Heart left ventricle (tissue), 16 donors: ENCODE data around the gene NGEF. TPM values are rescaled to one million over a fixed set of nuclear protein-coding genes. Genes with fewer than 3 reads are reported as not detected.

Experiments used
- ATAC-seq, 4 donors: fragments of 200-7000 bp; cut with Tn5 transposase; one replicate each; pipeline ENCODE4 v1.9.1; 2020 to 2022; ENCODE audit warnings: moderate library complexity in 4 of 4, mild to moderate bottlenecking in 3 of 4, moderate number of reproducible peaks in 1 of 4
- DNase-seq, 5 donors: peaks; one replicate each; pipeline ENCODE4 v3.0.0-alpha.2; 2020
- H3K27ac ChIP-seq, 12 donors: fragments of 200-600 bp; sonication (generic) in 4 of 12; one replicate each; pipeline versions ENCODE4 v1.5.0 to v1.8.0; 2016 to 2022; ENCODE audit warnings: mild to moderate bottlenecking in 2 of 12
- H3K27me3 ChIP-seq, 9 donors: fragments of 200-600 bp; sonication (generic) in 2 of 9; one replicate each; pipeline versions ENCODE4 v1.5.1 to v1.8.0; 2016 to 2022; ENCODE audit warnings: mild to moderate bottlenecking in 3 of 9
- H3K36me3 ChIP-seq, 9 donors: fragments of 200-600 bp; sonication (generic) in 2 of 9; one replicate each; pipeline versions ENCODE4 v1.5.0 to v1.8.0; 2018 to 2022; ENCODE audit warnings: mild to moderate bottlenecking in 2 of 9
- H3K4me1 ChIP-seq, 12 donors: fragments of 200-600 bp; sonication (generic) in 4 of 12; one replicate each; pipeline versions ENCODE4 v1.5.0 to v1.8.0; 2016 to 2022; ENCODE audit warnings: mild to moderate bottlenecking in 3 of 12
- H3K4me3 ChIP-seq, 12 donors: fragments of 200-600 bp; sonication (generic) in 4 of 12; one replicate each; pipeline versions ENCODE4 v1.5.0 to v1.8.0; 2017 to 2022; ENCODE audit warnings: mild to moderate bottlenecking in 9 of 12, moderate library complexity in 4 of 12
- H3K9me3 ChIP-seq, 12 donors: fragments of 200-600 bp; sonication (generic) in 4 of 12; one replicate each; pipeline versions ENCODE4 v1.5.0 to v1.8.0; 2016 to 2022; ENCODE audit warnings: mild to moderate bottlenecking in 1 of 12
- CTCF ChIP-seq, 12 donors: fragments of 200-600 bp; sonication (generic) in 4 of 12; IDR thresholded peaks; one replicate each; pipeline versions ENCODE4 v1.5.0 to v1.8.0; 2018 to 2022; ENCODE audit warnings: antibody characterized with exemption in 12 of 12, mild to moderate bottlenecking in 5 of 12
- POLR2A ChIP-seq, 2 donors: fragments of 450-650 bp; IDR thresholded peaks; one replicate each; pipeline ENCODE4 v1.6.1; 2017; ENCODE audit warnings: antibody characterized with exemption in 2 of 2, mild to moderate bottlenecking in 2 of 2, moderate library complexity in 2 of 2
- whole genome bisulfite sequencing, 4 donors: extraction: QIAGEN DNeasy Blood & Tissue Kit in 2 of 4; methylation state at CpG; one replicate each; pipeline versions ENCODE4 v1.1.5 to v1.1.7; 2013 to 2018; 5-methylcytosine and 5-hydroxymethylcytosine counted together
- intact Hi-C, 10 donors: fragments of 100-400 bp; cut with DNase I; formaldehyde crosslinking; loops; one replicate each; pipeline versions ENCODE4 v1.11.1 to v1.14.2; 2022
- polyA plus RNA-seq, 2 donors: library from polyadenylated mRNA; stranded (reverse); fragments of 200-250 nt; gene quantifications; one replicate each; pipeline ENCODE4 v1.2.3, GENCODE V29; 2013
- total RNA-seq, 9 donors: library from RNA; depleted of rRNA in 2 of 9; stranded (reverse); fragments of >200 nt in 2 of 9; fragmentation: NEBNext Ultra II Directional in 3 of 9; extraction: Animal tissue kit (Norgen Biotek cat#: 25700) in 3 of 9; gene quantifications; one replicate each; pipeline versions ENCODE4 v1.1.0 to v1.2.4, GENCODE V29; 2016 to 2023
- donor health status: ischemic (EF 13 %, LVEDD 7.1; RV severe dilation, severe dysfunction).
- donor health status: healthy with polysubstance abuse.
- donor health status: DM: no; HTN: yes; CAD: no.
- donor health status: DM: no; HTN: no; CAD: no.
- donor health status: ischemic (EF 25% LVEDD 6.9; RV normal size, moderate dysfunction).
- donor health status: ischemic (EF 25% LVEDD 5.7; RV mildly dilated, moderate dysfunction).
- donor health status: healthy.
- donor health status: DM: yes; HTN: yes; CAD: no.
- donor health status: ischemic (EF 35%, LVEDD 5.7; RV mildly dilated, moderate dysfunction).
- donor health status: nonischemic (EF 11% LVEDD 7.7; RV severe dilation, severe dysfunction).
- donor health status: DM: yes; HTN: yes; CAD: no.
- donor health status: PGD.
- donor health status: ischemic (EF 29% LVEDD 5.4; RV normal size, mild dysfunction).
- donor health status: nonischemic (EF 23%, LVEDD 6.1; RV moderate dilation, normal function).

NGEF gene
- total and polyA plus RNA-seq, 11 donors, result 0.15 to 0.62 (median 0.42) TPM; not detected in 4

GRCh38 chr2:232994446-232994845 is 18.6 kb downstream of the NGEF start:
- no peaks in the 10 kb centered on the region for H3K36me3 ChIP-seq
- no peak overlapping the region for H3K27ac ChIP-seq
- ATAC-seq, result no peak
- no peak for TF ChIP-seq POLR2A (IDR thresholded peaks at IDR 0.05)
- no peak for TF ChIP-seq CTCF (IDR thresholded peaks at IDR 0.05)
- H3K4me1 ChIP-seq, result no peaks in the 10 kb centered on the region
- DNase-seq, result no peak
- WGBS, 4 donors, result 66 to 87% (median 81%) methylated on average over 5 of the region's 5 CpGs
- H3K27me3 ChIP-seq, result peaks cover 0 to 3% (median 0%) of the 10 kb centered on the region in 9 donors
- peaks cover 0 to 7% (median 0%) of the 10 kb centered on the region in 12 donors for H3K9me3 ChIP-seq
- intact Hi-C loops, result no loop called here
- H3K4me3 ChIP-seq, result no peak overlapping the region

- Histone ChIP-seq H3K27me3 (peaks cover 0 to 3% (median 0%) of the 10 kb centered on the region in 9 donors), H3K27ac (no peak overlapping the region), H3K4me3 (no peak overlapping the region), H3K9me3 (peaks cover 0 to 7% (median 0%) of the 10 kb centered on the region in 12 donors), H3K36me3 (no peaks in the 10 kb centered on the region), H3K4me1 (no peaks in the 10 kb centered on the region)
- no peak for DNase-seq
- 83 to 87% (median 85%) methylated on average over 4 of the region's 4 CpGs for WGBS, 4 donors
- intact Hi-C loops, result no loop called here
- TF ChIP-seq POLR2A (IDR thresholded peaks at IDR 0.05), result no peak
- no peak for TF ChIP-seq CTCF (IDR thresholded peaks at IDR 0.05)
- ATAC-seq, result no peak
Measured at GRCh38 chr2:232993231-232993821, 19.7 kb downstream of the NGEF start.

GRCh38 chr2:232986155-232986554 is 26.9 kb downstream of the NGEF start:
- 79 to 92% (median 83%) methylated on average over 2 of the region's 2 CpGs for WGBS, 4 donors

More at GRCh38 chr2:232986155-232986554, 26.9 kb downstream of the NGEF start:
- Histone ChIP-seq H3K4me1 (no peaks in the 10 kb centered on the region), H3K27me3 (peaks cover 0 to 39% (median 2%) of the 10 kb centered on the region in 9 donors), H3K9me3 (peaks cover 0 to 11% (median 0%) of the 10 kb centered on the region in 12 donors), H3K4me3 (no peak overlapping the region), H3K27ac (no peak overlapping the region), H3K36me3 (no peaks in the 10 kb centered on the region)
- ATAC-seq (no peak), DNase-seq (no peak)
- intact Hi-C loops, result no loop called here
- TF ChIP-seq POLR2A (IDR thresholded peaks at IDR 0.05), result no peak
- no peak for TF ChIP-seq CTCF (IDR thresholded peaks at IDR 0.05)
